ENCODE measurements around the gene PRMT1. TPM values are rescaled to one million over a fixed set of nuclear protein-coding genes. Genes with fewer than 3 reads are reported as not detected.

Gene PRMT1
- total RNA-seq, 1 donor from 2014 or later: 156 TPM

DNA sequence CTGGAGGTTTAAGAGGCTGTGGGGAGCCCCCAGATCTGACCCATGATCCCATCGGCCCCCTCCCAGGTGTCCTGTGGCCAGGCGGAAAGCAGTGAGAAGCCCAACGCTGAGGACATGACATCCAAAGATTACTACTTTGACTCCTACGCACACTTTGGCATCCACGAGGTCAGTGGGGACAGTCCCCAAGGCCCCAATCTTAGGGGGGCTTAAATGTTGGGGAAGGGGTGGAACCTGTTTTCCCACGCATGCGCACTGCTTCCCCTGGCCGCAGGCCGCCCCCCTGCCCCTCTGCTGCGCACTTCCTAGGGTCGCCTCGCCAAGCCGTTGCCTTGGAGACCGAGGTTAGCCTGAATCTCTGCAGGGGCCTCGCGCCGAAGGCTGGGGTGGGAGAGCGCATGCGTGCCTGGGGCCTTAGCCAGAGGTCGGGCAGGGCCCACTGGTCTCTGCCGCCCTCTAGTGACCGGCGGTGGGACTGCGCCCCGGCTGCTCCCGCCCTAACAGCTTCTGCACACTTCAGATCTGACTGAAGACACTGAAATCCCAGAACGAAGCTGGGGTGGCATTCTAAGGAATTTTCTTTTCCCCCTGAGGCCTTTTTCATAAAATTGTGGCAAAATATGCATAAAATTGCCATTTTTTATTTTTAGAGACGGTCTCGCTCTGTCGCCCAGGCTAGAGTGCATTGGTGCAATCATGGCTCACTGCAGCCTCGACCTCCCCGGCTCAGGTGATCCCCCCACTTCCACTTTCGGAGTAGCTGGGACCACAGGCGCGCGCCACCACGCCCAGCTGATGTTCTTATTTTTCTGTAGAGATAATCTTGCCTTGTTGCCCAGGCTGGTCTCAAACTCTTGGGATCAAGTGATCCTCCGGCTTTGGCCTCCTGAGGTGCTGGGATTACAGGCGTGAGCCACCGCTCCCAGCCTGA is 3.6 kb downstream of the PRMT1 start:
- H3K9me3 ChIP-seq: no peaks in the 10 kb centered on the region
- no peak for DNase-seq (ENCODE audit: extremely low spot score in 2 of 2)
- H3K27me3 ChIP-seq: no peaks in the 10 kb centered on the region
- TF ChIP-seq, protein P1, sequence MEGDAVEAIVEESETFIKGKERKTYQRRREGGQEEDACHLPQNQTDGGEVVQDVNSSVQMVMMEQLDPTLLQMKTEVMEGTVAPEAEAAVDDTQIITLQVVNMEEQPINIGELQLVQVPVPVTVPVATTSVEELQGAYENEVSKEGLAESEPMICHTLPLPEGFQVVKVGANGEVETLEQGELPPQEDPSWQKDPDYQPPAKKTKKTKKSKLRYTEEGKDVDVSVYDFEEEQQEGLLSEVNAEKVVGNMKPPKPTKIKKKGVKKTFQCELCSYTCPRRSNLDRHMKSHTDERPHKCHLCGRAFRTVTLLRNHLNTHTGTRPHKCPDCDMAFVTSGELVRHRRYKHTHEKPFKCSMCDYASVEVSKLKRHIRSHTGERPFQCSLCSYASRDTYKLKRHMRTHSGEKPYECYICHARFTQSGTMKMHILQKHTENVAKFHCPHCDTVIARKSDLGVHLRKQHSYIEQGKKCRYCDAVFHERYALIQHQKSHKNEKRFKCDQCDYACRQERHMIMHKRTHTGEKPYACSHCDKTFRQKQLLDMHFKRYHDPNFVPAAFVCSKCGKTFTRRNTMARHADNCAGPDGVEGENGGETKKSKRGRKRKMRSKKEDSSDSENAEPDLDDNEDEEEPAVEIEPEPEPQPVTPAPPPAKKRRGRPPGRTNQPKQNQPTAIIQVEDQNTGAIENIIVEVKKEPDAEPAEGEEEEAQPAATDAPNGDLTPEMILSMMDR (IDR thresholded peaks at IDR 0.05): peak; percentile 91 to 98 (median 98)
- no peak for TF ChIP-seq POLR2A (IDR thresholded peaks at IDR 0.05)
- TF ChIP-seq POLR2AphosphoS5 (IDR thresholded peaks at IDR 0.05; ENCODE audit: insufficient read depth in 1 of 2, low read depth in 1 of 2): peak; percentile 58 to 80
- peak overlapping the region; percentile 27 to 31 for H3K4me3 ChIP-seq
- H3K36me3 ChIP-seq: peaks cover 0 to 44% of the 10 kb centered on the region in 2 donors
- intact Hi-C loops (cut with DNase I): no loop called here
- peak overlapping the region; percentile 95 for H3K27ac ChIP-seq
- H3K4me1 ChIP-seq: peaks cover 48% of the 10 kb centered on the region

- Histone ChIP-seq H3K9me3 (no peaks in the 10 kb centered on the region), H3K36me3 (peaks cover 0 to 55% of the 10 kb centered on the region in 2 donors), H3K27me3 (no peaks in the 10 kb centered on the region), H3K4me1 (peaks cover 42% of the 10 kb centered on the region), H3K4me3 (no peak overlapping the region), H3K27ac (no peak overlapping the region)
- no peak for DNase-seq (ENCODE audit: extremely low spot score in 2 of 2)
- intact Hi-C loops (cut with DNase I): no loop called here
- TF ChIP-seq, protein P1 (IDR thresholded peaks at IDR 0.05): no peak
- TF ChIP-seq POLR2A (IDR thresholded peaks at IDR 0.05) (no peak), POLR2AphosphoS5 (IDR thresholded peaks at IDR 0.05; ENCODE audit: insufficient read depth in 1 of 2, low read depth in 1 of 2) (no peak)
Measured at GRCh38 chr19:49681830-49682229, 4.8 kb downstream of the PRMT1 start.

DNA sequence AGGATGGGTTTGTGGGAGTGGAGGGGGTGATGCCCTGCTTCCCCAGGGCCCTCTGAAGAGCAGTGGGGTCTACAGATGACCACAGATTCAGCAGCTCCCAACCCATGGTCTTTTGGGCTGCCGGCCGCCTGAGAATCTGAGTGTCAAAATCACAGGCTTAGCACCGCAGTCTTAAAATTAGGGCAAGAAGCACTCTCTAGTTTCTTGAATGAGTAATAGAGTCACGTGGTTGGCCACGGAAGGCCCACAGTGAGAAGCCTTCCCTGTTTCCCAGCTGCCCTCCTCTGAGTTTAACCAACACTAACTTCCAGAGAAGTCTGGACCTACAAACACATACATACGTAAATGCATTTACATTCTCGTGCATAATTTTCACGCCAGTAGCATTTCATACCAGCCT is 5.2 kb downstream of the PRMT1 start:
- Histone ChIP-seq H3K27me3 (no peaks in the 10 kb centered on the region), H3K27ac (no peak overlapping the region), H3K4me1 (peaks cover 42% of the 10 kb centered on the region), H3K4me3 (no peak overlapping the region), H3K36me3 (peaks cover 0 to 58% of the 10 kb centered on the region in 2 donors), H3K9me3 (no peaks in the 10 kb centered on the region)
- DNase-seq (ENCODE audit: extremely low spot score in 2 of 2): no peak
- no peak for TF ChIP-seq POLR2AphosphoS5 (IDR thresholded peaks at IDR 0.05; ENCODE audit: insufficient read depth in 1 of 2, low read depth in 1 of 2)
- TF ChIP-seq POLR2A (IDR thresholded peaks at IDR 0.05): no peak
- TF ChIP-seq, protein P1 (IDR thresholded peaks at IDR 0.05): no peak
- intact Hi-C loops (cut with DNase I): no loop called here

GRCh38 chr19:49683814-49684250 is 6.8 kb downstream of the PRMT1 start:
- Histone ChIP-seq H3K36me3 (peaks cover 0 to 58% of the 10 kb centered on the region in 2 donors), H3K27me3 (no peaks in the 10 kb centered on the region), H3K4me3 (no peak overlapping the region), H3K9me3 (no peaks in the 10 kb centered on the region), H3K27ac (no peak overlapping the region), H3K4me1 (peaks cover 29% of the 10 kb centered on the region)
- DNase-seq (ENCODE audit: extremely low spot score in 2 of 2): no peak
- TF ChIP-seq POLR2AphosphoS5 (IDR thresholded peaks at IDR 0.05; ENCODE audit: insufficient read depth in 1 of 2, low read depth in 1 of 2) (no peak), POLR2A (IDR thresholded peaks at IDR 0.05) (no peak)
- TF ChIP-seq, protein P1 (IDR thresholded peaks at IDR 0.05): no peak
- intact Hi-C loops (cut with DNase I): no loop called here
